D721Med (cell line): ENCODE data around the gene PTGER1.
A peak's percentile ranks its signal among the peaks of the same experiment; 100 is the strongest.

Experiments used
- DNase-seq: peaks from one replicate; pipeline ENCODE4 v3.0.0; 2011; ENCODE audit warnings: low spot score; ENCODE audit not compliant: insufficient read length
- FAIRE-seq: peaks from 2 replicates; lab custom pipeline; 2011; peaks lifted over from hg19 to GRCh38; lab: Jason Lieb, UNC
- CTCF ChIP-seq: IDR thresholded peaks from 2 replicates; pipeline ENCODE4 v1.5.1; 2012; ENCODE audit warnings: mild to moderate bottlenecking, control low read depth; ENCODE audit not compliant: insufficient read depth; ENCODE audit errors: missing control alignments

Gene PTGER1

GRCh38 chr19:14437578-14438140, 37.5 kb downstream of the PTGER1 start:
- FAIRE-seq = no peak
- no peak for DNase-seq

GRCh38 chr19:14435320-14436050, 39.7 kb downstream of the PTGER1 start:
- FAIRE-seq (no peak), DNase-seq (no peak)
- TF ChIP-seq CTCF = no peak

More at GRCh38 chr19:14437578-14438140, 37.5 kb downstream of the PTGER1 start:
- no peak for TF ChIP-seq CTCF

- TF ChIP-seq CTCF = no peak
- FAIRE-seq = no peak
- no peak for DNase-seq
Measured at GRCh38 chr19:14434543-14435319, 40.4 kb downstream of the PTGER1 start.

GRCh38 chr19:14433554-14434501, 41.3 kb downstream of the PTGER1 start:
- DNase-seq = no peak
- no peak for TF ChIP-seq CTCF

DNA sequence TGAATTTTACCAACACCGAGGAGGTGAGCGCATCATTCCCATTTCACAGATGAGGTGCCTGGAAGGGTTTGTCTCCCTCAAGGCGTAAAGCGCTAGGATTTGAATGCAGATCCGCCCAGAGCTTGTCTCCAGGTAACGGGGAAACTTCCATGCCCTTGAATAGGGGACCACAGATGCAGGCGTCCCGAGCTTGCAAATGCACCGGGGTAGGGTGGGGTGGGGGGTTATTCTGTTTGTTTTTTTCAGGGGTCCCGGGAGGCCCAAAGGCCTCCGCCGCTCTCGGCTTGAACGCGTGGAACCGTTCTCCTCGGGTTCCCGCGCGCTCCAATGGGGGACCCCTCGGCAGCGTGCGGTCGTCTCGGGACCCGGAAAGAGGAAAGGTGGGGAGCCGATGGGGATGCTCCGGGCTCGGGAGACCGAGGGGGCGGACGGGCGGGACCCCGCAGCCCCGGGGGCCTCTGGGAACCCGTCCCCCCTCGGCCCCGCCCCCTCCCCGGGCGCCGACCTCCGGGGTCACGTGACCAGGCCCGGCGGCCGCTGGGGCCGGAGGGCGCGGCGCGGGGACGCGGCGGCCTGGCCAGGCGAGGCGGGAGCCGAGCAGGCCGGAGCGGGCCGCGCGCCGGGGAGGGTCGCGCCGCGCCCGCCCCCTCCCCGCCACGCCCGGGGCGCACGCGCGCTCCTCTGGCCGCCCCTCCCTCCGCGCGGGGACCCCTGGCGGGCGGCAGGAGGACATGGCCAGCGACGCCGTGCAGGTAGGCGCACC, 42.2 kb downstream of the PTGER1 start, which contains the start of gene PKN1:
Gene PKN1 (plus strand): TSS at position 516 of the 763 bp plus-strand sequence. CDS start 216 bp downstream, at position 732.
- DNase-seq = peak; percentile 50

More at GRCh38 chr19:14433554-14434501, 41.3 kb downstream of the PTGER1 start:
- FAIRE-seq = no peak

More for the DNA sequence above, 42.2 kb downstream of the PTGER1 start, which contains the start of gene PKN1:
- no peak for FAIRE-seq
- TF ChIP-seq CTCF = no peak
